HCT116 (cell line): ENCODE data around the gene CFAP77. TPM values are rescaled to one million over a fixed set of nuclear protein-coding genes. Genes with fewer than 3 reads are reported as not detected.

Source experiments
- ATAC-seq: fragments of 200-7000 bp; cut with Tn5 transposase; 2 replicates; pipeline ENCODE4 v1.9.1; 2020; ENCODE audit warnings: mild to moderate bottlenecking, moderate library complexity
- BruUV-seq: library from RNA; stranded (reverse); fragments of 400-500 nt; replicated peaks from 2 replicates; lab custom pipeline; 2021; lab: Mats Ljungman, UMichigan
- CTCF ChIA-PET: fragments of 300-600 bp; sonication (Branson Sonifier 250); formaldehyde crosslinking; loops from one replicate; lab custom pipeline; 2021; ENCODE audit warnings: antibody characterized with exemption; lab: Charles Lee
- POLR2A ChIA-PET: fragments of 300-600, 350-600 bp; sonication (Branson Sonifier 250); formaldehyde crosslinking; loops from one replicate; lab custom pipeline; 2021; ENCODE audit warnings: antibody characterized with exemption; lab: Charles Lee
- RAD21 ChIA-PET, 2 experiments: fragments of 300-600 bp; sonication (Branson Sonifier 250); formaldehyde crosslinking; loops; one replicate each; lab custom pipeline; 2023; ENCODE audit warnings: low total read pairs in 2 of 2; ENCODE audit not compliant: uncharacterized antibody in 2 of 2, unreplicated experiment in 2 of 2, low non-redundant PET in 1 of 2; lab: Charles Lee
- DNase-seq: peaks from one replicate; pipeline ENCODE4 v3.0.0-alpha.2; 2010; ENCODE audit warnings: low read depth, low spot score
- H2AFZ ChIP-seq: fragments of 200-600 bp; shearing (Covaris generic), sonication (generic); 2 replicates; pipeline ENCODE4 v1.6.1; 2017; ENCODE audit warnings: low read depth, mixed run types, mixed read lengths, antibody characterized with exemption, low read length; ENCODE audit not compliant: poor library complexity, severe bottlenecking
- H3K27ac ChIP-seq: 2 replicates; pipeline ENCODE4 v1.5.1; 2012; ENCODE audit warnings: low read depth, low read length
- H3K27me3 ChIP-seq: fragments of 200-600 bp; sonication (generic); 2 replicates; pipeline ENCODE4 v1.6.1; 2016; ENCODE audit warnings: mixed run types, low read length, mixed read lengths; ENCODE audit not compliant: insufficient read depth
- H3K36me3 ChIP-seq, 2 experiments: fragments of 200-500 bp in 1 of 2; fragments of 200-600 bp in 1 of 2; sonication (Bioruptor generic) in 1 of 2; sonication (generic) in 1 of 2; 2 replicates each; pipeline versions ENCODE4 v1.5.1 to v1.6.1; 2014 to 2016; ENCODE audit warnings: low read length in 2 of 2, inconsistent platforms in 1 of 2, mixed read lengths in 1 of 2, mixed run types in 1 of 2; ENCODE audit not compliant: insufficient read depth in 2 of 2, control insufficient read depth in 1 of 2
- H3K4me1 ChIP-seq, 2 experiments: fragments of 200-600 bp in 1 of 2; sonication (generic) in 1 of 2; 2 replicates each; pipeline versions ENCODE4 v1.5.1 to v1.6.1; 2012 to 2017; ENCODE audit warnings: low read length in 2 of 2, inconsistent platforms in 1 of 2, mild to moderate bottlenecking in 1 of 2, mixed read lengths in 1 of 2, mixed run types in 1 of 2, moderate library complexity in 1 of 2; ENCODE audit not compliant: insufficient read depth in 2 of 2, control insufficient read depth in 1 of 2
- H3K4me2 ChIP-seq: fragments of 200-600 bp; sonication (generic); 2 replicates; pipeline ENCODE4 v1.6.1; 2017; ENCODE audit warnings: mixed run types, low read length, mixed read lengths
- H3K4me3 ChIP-seq, 2 experiments: fragments of 200-600 bp in 1 of 2; sonication (generic) in 1 of 2; replicated peaks in 1 of 2; 2 replicates each; pipeline ENCODE4 v1.5.1; 2011 to 2016; ENCODE audit warnings: low read length in 2 of 2, control low read depth in 1 of 2, low read depth in 1 of 2, mild to moderate bottlenecking in 1 of 2, mixed read lengths in 1 of 2, mixed run types in 1 of 2
- H3K79me2 ChIP-seq: fragments of 200-600 bp; sonication (generic); 2 replicates; pipeline ENCODE4 v1.6.1; 2017; ENCODE audit warnings: mild to moderate bottlenecking, mixed run types, low read length, moderate library complexity, mixed read lengths; ENCODE audit not compliant: insufficient read depth
- H3K9ac ChIP-seq: fragments of 200-600 bp; sonication (generic); 2 replicates; pipeline ENCODE4 v1.6.1; 2016; ENCODE audit warnings: low read length, mixed read lengths
- H3K9me2 ChIP-seq: fragments of 200-600 bp; sonication (generic), shearing (Covaris generic); 2 replicates; pipeline ENCODE4 v1.6.1; 2017; ENCODE audit warnings: mixed run types, mild to moderate bottlenecking, moderate library complexity; ENCODE audit not compliant: insufficient read depth
- H3K9me3 ChIP-seq, 2 experiments: fragments of 200-500 bp in 1 of 2; fragments of 200-600 bp in 1 of 2; sonication (Bioruptor generic) in 1 of 2; sonication (generic) in 1 of 2; 2 replicates each; pipeline ENCODE4 v1.6.1; 2014 to 2017; ENCODE audit warnings: low read length in 2 of 2, mixed read lengths in 2 of 2, inconsistent platforms in 1 of 2, low read depth in 1 of 2, mild to moderate bottlenecking in 1 of 2, mixed run types in 1 of 2, moderate library complexity in 1 of 2; ENCODE audit not compliant: control insufficient read depth in 1 of 2, insufficient read depth in 1 of 2
- H4K20me1 ChIP-seq: fragments of 200-600 bp; sonication (generic), shearing (Covaris generic); 2 replicates; pipeline ENCODE4 v1.6.1; 2017; ENCODE audit warnings: mixed run types, mild to moderate bottlenecking, moderate library complexity; ENCODE audit not compliant: insufficient read depth
- ATF3 ChIP-seq: IDR thresholded peaks from 2 replicates; pipeline ENCODE4 v1.6.1; 2012
- EGR1 ChIP-seq: IDR thresholded peaks from 2 replicates; pipeline ENCODE4 v1.6.1; 2012; ENCODE audit warnings: low read depth
- ELF1 ChIP-seq: IDR thresholded peaks from 2 replicates; pipeline ENCODE4 v1.6.1; 2012; ENCODE audit warnings: low read depth, borderline replicate concordance
- POLR2A ChIP-seq: IDR thresholded peaks from 2 replicates; pipeline ENCODE4 v1.7.0; 2011; ENCODE audit warnings: borderline replicate concordance; ENCODE audit not compliant: insufficient read depth, insufficient read length; ENCODE audit errors: extremely low read depth
- YY1 ChIP-seq: IDR thresholded peaks from 2 replicates; pipeline ENCODE4 v1.6.1; 2011; ENCODE audit warnings: low read length, low read depth, moderate library complexity, mild to moderate bottlenecking; ENCODE audit not compliant: insufficient replicate concordance; ENCODE audit errors: extremely low read depth
- intact Hi-C: fragments of 100-400 bp; cut with micrococcal nuclease; formaldehyde crosslinking; loops from 2 replicates; pipeline ENCODE4 v1.10.0; 2022
- total RNA-seq: library from RNA; stranded (reverse); gene quantifications from one replicate; pipeline ENCODE4 v1.2.1, GENCODE V29; 2021; ENCODE audit not compliant: unreplicated experiment
- TF ChIP-seq, protein P1 (sequence below): IDR thresholded peaks from 2 replicates; pipeline ENCODE4 v1.6.1; 2012; ENCODE audit warnings: low read depth

CFAP77 gene
- total RNA-seq, 1 experiment from 2014 or later: 0.98 TPM

DNA sequence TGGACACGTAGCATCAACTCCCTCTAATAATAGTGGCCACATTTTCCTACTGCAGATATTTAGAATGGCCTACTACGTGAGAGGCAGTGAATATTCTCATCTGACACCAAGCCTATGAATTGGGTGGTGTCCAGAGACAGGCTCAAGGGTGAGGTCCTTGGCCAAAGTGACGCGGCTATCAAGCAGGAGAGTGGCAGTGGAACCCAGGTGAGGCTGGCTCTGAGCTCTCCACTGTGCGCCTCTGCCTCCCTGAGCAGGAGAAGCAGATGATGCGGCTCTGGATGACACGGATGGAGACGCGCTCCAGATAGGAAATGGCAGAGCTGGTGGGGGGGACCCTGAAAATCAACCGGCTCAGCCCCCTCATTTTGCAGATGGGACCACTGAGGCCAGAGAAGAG lies 69.7 kb downstream of the CFAP77 start:
- RAD21 ChIA-PET: no interaction called here
- H3K4me3 ChIP-seq: no peak overlapping the region
- H2AFZ ChIP-seq: no peak overlapping the region
- H3K9me2 ChIP-seq: no peaks in the 10 kb centered on the region
- no TSS peak for BruUV-seq
- TF ChIP-seq ATF3: no peak
- TF ChIP-seq YY1: no peak
- TF ChIP-seq, all 23 proteins: peak for 0
- Histone ChIP-seq H3K79me2 (no peaks in the 10 kb centered on the region), H3K36me3 (no peaks in the 10 kb centered on the region), H3K9me3 (no peaks in the 10 kb centered on the region), H4K20me1 (no peaks in the 10 kb centered on the region), H3K27ac (no peak overlapping the region), H3K9ac (no peak overlapping the region), H3K4me1 (no peaks in the 10 kb centered on the region), H3K27me3 (no peaks in the 10 kb centered on the region; the same call in 1 of the 2 replicates), H3K4me2 (no peak overlapping the region)
- intact Hi-C loops: no loop called here
- CTCF ChIA-PET: no interaction called here
- DNase-seq (no peak), ATAC-seq (no peak)
- POLR2A ChIA-PET: no interaction called here

DNA sequence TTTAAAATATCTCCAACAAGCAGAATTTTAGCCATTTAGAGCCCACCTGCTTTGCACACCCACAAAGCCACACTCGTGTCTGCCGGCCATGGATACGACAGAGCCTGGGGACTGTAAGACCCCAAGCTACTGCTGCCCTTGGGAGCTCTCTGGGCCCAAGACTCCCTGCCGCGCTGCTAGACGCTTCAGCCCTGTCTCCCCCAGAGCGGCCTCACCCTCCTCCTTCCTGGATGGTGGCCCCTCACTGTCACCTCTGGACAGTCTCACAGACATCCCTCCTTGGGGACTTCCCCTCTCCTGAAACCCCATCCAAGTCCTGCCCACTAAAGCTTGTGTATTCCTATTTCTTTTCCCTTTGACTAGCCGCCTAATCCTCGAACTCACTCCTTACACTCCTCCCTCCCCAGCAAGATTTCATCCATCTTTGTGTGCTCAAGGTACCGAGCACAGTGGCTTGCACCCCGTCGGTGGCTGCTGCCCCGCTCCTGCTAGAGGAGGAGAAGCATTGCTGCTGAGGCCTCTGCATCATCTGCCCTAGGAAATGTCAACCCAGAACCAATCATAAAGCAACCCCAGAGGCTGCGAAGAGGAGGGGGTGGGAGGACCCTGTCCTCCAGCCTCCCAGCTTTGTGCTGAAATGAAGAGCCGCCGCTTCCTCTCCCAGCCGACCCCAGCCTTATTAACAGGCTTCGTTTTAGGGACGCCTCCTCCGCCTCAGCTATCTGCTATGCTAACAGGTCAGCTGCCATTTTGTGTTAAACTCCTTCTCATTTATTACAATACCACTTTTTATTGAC lies 71.2 kb downstream of the CFAP77 start:
- BruUV-seq: no TSS peak
- ChIA-PET POLR2A (no interaction called here), RAD21 (no interaction called here), CTCF (no interaction called here)
- Histone ChIP-seq H3K36me3 (no peaks in the 10 kb centered on the region), H3K4me3 (no peak overlapping the region), H3K79me2 (no peaks in the 10 kb centered on the region), H3K4me1 (no peaks in the 10 kb centered on the region), H3K27ac (no peak overlapping the region), H3K9ac (no peak overlapping the region), H3K9me3 (no peaks in the 10 kb centered on the region), H3K9me2 (no peaks in the 10 kb centered on the region), H4K20me1 (no peaks in the 10 kb centered on the region), H3K27me3 (no peaks in the 10 kb centered on the region; the same call in 1 of the 2 replicates), H3K4me2 (no peak overlapping the region), H2AFZ (no peak overlapping the region)
- DNase-seq: no peak
- ATAC-seq: no peak
- TF ChIP-seq ELF1: no peak
- TF ChIP-seq, protein P1, sequence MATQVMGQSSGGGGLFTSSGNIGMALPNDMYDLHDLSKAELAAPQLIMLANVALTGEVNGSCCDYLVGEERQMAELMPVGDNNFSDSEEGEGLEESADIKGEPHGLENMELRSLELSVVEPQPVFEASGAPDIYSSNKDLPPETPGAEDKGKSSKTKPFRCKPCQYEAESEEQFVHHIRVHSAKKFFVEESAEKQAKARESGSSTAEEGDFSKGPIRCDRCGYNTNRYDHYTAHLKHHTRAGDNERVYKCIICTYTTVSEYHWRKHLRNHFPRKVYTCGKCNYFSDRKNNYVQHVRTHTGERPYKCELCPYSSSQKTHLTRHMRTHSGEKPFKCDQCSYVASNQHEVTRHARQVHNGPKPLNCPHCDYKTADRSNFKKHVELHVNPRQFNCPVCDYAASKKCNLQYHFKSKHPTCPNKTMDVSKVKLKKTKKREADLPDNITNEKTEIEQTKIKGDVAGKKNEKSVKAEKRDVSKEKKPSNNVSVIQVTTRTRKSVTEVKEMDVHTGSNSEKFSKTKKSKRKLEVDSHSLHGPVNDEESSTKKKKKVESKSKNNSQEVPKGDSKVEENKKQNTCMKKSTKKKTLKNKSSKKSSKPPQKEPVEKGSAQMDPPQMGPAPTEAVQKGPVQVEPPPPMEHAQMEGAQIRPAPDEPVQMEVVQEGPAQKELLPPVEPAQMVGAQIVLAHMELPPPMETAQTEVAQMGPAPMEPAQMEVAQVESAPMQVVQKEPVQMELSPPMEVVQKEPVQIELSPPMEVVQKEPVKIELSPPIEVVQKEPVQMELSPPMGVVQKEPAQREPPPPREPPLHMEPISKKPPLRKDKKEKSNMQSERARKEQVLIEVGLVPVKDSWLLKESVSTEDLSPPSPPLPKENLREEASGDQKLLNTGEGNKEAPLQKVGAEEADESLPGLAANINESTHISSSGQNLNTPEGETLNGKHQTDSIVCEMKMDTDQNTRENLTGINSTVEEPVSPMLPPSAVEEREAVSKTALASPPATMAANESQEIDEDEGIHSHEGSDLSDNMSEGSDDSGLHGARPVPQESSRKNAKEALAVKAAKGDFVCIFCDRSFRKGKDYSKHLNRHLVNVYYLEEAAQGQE: no peak
- TF ChIP-seq EGR1: no peak
- no peak for TF ChIP-seq POLR2A
- intact Hi-C loops: no loop called here
